Endothelial cell of umbilical vein (primary cell): ENCODE results near the gene PRRC2A. TPM values are rescaled to one million over a fixed set of nuclear protein-coding genes. Genes with fewer than 3 reads are reported as not detected.

ENCODE experiments used
- BruUV-seq: library from RNA; stranded (reverse); fragments of 400-500 nt; replicated peaks from 2 replicates; lab custom pipeline; 2021; lab: Mats Ljungman, UMichigan
- CTCF ChIA-PET: fragments of 300-600, 350-600 bp; sonication (Branson Sonifier 250); formaldehyde crosslinking; loops from one replicate; lab custom pipeline; 2021; ENCODE audit warnings: antibody characterized with exemption, inconsistent platforms; lab: Charles Lee
- POLR2A ChIA-PET: fragments of 300-600, 350-600 bp; sonication (Branson Sonifier 250); formaldehyde crosslinking; loops from one replicate; lab custom pipeline; 2021; ENCODE audit warnings: antibody characterized with exemption, inconsistent platforms; lab: Charles Lee
- DNase-seq: peaks from one replicate; pipeline ENCODE4 v3.0.0-alpha.2; 2011; ENCODE audit warnings: low read depth, low spot score
- FAIRE-seq: peaks from 2 replicates; lab custom pipeline; 2011; peaks lifted over from hg19 to GRCh38; lab: Jason Lieb, UNC
- H2AFZ ChIP-seq: 2 replicates; pipeline ENCODE4 v1.6.0; 2012; ENCODE audit warnings: low read depth, low read length, control low read depth, inconsistent platforms
- H3K27ac ChIP-seq: 2 replicates; pipeline ENCODE4 v1.5.1; 2011; ENCODE audit warnings: low read depth, mild to moderate bottlenecking, control low read depth, low read length, moderate library complexity; ENCODE audit not compliant: insufficient read depth
- H3K27me3 ChIP-seq, 2 experiments: 2 replicates each; pipeline versions ENCODE4 v1.6.0 to v1.6.1; 2011; ENCODE audit warnings: low read length in 2 of 2, mixed read lengths in 1 of 2; ENCODE audit not compliant: control insufficient read depth in 2 of 2, insufficient read depth in 2 of 2
- H3K36me3 ChIP-seq, 2 experiments: 2 replicates in 1 of 2; 3 replicates in 1 of 2; pipeline ENCODE4 v1.5.1; 2011; ENCODE audit warnings: low read length in 2 of 2, mild to moderate bottlenecking in 1 of 2, moderate library complexity in 1 of 2; ENCODE audit not compliant: control insufficient read depth in 2 of 2, insufficient read depth in 2 of 2; ENCODE audit errors: extremely low read depth in 1 of 2
- H3K4me1 ChIP-seq: 3 replicates; pipeline ENCODE4 v1.5.1; 2011; ENCODE audit warnings: mild to moderate bottlenecking, low read length; ENCODE audit not compliant: control insufficient read depth, insufficient read depth; ENCODE audit errors: extremely low read depth
- H3K4me2 ChIP-seq: 2 replicates; pipeline ENCODE4 v1.6.1; 2011; ENCODE audit warnings: low read length, control low read depth, mixed read lengths; ENCODE audit not compliant: insufficient read depth
- H3K4me3 ChIP-seq, 3 experiments: fragments of 200-600 bp in 1 of 3; sonication (generic), shearing (Covaris generic) in 1 of 3; replicated peaks in 1 of 3; 2 replicates each; pipeline ENCODE4 v1.5.1; 2011 to 2016; ENCODE audit warnings: control low read depth in 3 of 3, low read length in 3 of 3, mild to moderate bottlenecking in 2 of 3, inconsistent platforms in 1 of 3, low read depth in 1 of 3, moderate library complexity in 1 of 3; ENCODE audit not compliant: insufficient read depth in 1 of 3
- H3K79me2 ChIP-seq: 2 replicates; pipeline ENCODE4 v1.6.0; 2012; ENCODE audit warnings: low read length, inconsistent platforms; ENCODE audit not compliant: control insufficient read depth, insufficient read depth
- H3K9ac ChIP-seq: replicated peaks from 2 replicates; pipeline ENCODE3; 2011; ENCODE audit warnings: low read length, control low read depth; ENCODE audit not compliant: insufficient read depth; ENCODE audit errors: extremely low read depth
- H3K9me1 ChIP-seq: replicated peaks from 3 replicates; pipeline ENCODE4 v1.6.0; 2011; ENCODE audit warnings: mild to moderate bottlenecking, low read length; ENCODE audit not compliant: control insufficient read depth, insufficient read depth; ENCODE audit errors: extremely low read depth
- H3K9me3 ChIP-seq: replicated peaks from 2 replicates; pipeline ENCODE4 v1.5.1; 2012; ENCODE audit warnings: low read length, inconsistent platforms; ENCODE audit not compliant: control insufficient read depth, insufficient read depth
- H4K20me1 ChIP-seq: replicated peaks from 2 replicates; pipeline ENCODE3; 2011; ENCODE audit warnings: mild to moderate bottlenecking, low read length; ENCODE audit not compliant: control insufficient read depth, insufficient read depth; ENCODE audit errors: extremely low read depth
- CTCF ChIP-seq, 2 donors: IDR thresholded peaks; 1 replicate in 1 of 2; 2 replicates in 1 of 2; pipeline ENCODE4 v1.5.1; 2011; ENCODE audit warnings: low read length in 2 of 2, mild to moderate bottlenecking in 2 of 2, moderate library complexity in 2 of 2, control low read depth in 1 of 2, inconsistent platforms in 1 of 2, low read depth in 1 of 2; ENCODE audit not compliant: insufficient read depth in 1 of 2; ENCODE audit errors: extremely low read depth in 1 of 2
- EZH2 ChIP-seq: IDR thresholded peaks from 2 replicates; pipeline ENCODE4 v1.6.1; 2012; ENCODE audit warnings: borderline replicate concordance, low read depth, mild to moderate bottlenecking, moderate library complexity, low read length, inconsistent platforms; ENCODE audit not compliant: severe bottlenecking
- FOS ChIP-seq: IDR thresholded peaks from 2 replicates; pipeline ENCODE4 v1.6.1; 2011; ENCODE audit warnings: mild to moderate bottlenecking, low read length, moderate library complexity, borderline replicate concordance; ENCODE audit not compliant: insufficient read depth
- GATA2 ChIP-seq: IDR thresholded peaks from 2 replicates; pipeline ENCODE4 v1.7.0; 2011; ENCODE audit warnings: low read depth, mild to moderate bottlenecking, moderate library complexity, mixed read lengths, low read length; ENCODE audit not compliant: insufficient read length, insufficient read depth
- JUN ChIP-seq: IDR thresholded peaks from 2 replicates; pipeline ENCODE4 v1.6.1; 2011; ENCODE audit warnings: borderline replicate concordance, low read depth; ENCODE audit not compliant: insufficient read length, insufficient read depth
- MYC ChIP-seq: IDR thresholded peaks from one replicate; pipeline ENCODE4 v1.6.1; 2011; ENCODE audit warnings: mild to moderate bottlenecking, low read depth, low read length
- POLR2A ChIP-seq: IDR thresholded peaks from 2 replicates; pipeline ENCODE4 v1.6.1; 2012; ENCODE audit warnings: low read depth, mild to moderate bottlenecking, control low read depth, low read length
- POLR2AphosphoS5 ChIP-seq: IDR thresholded peaks from 2 replicates; pipeline ENCODE4 v1.6.1; 2012; ENCODE audit warnings: low read depth, mild to moderate bottlenecking, control low read depth, low read length, moderate library complexity; ENCODE audit not compliant: insufficient read depth
- dilution Hi-C: fragments of 300-500 bp; cut with MboI; formaldehyde crosslinking; loops from one replicate; pipeline ENCODE4 v1.15.0; 2019; ENCODE audit warnings: low sequenced_read_pairs; ENCODE audit not compliant: extremely low pct_ligation_motif_present
- intact Hi-C: fragments of 100-400 bp; cut with micrococcal nuclease; formaldehyde crosslinking; loops from one replicate; pipeline ENCODE4 v1.10.0; 2022
- polyA plus RNA-seq, 4 experiments: library from polyadenylated mRNA; depleted of rRNA in 3 of 4; stranded (reverse) in 3 of 4; unstranded in 1 of 4; fragments of >200 nt; gene quantifications; 2 replicates each; pipeline versions ENCODE4 v1.2.1 to v1.2.3, GENCODE V29; 2011 to 2012; ENCODE audit warnings: missing spikeins in 1 of 4
- total RNA-seq: library from RNA; stranded (reverse); gene quantifications from 2 replicates; pipeline ENCODE4 v1.2.3, GENCODE V29; 2021
- TF ChIP-seq, protein P1 (sequence below): IDR thresholded peaks from 2 replicates; pipeline ENCODE4 v1.6.1; 2011; ENCODE audit not compliant: insufficient read depth, insufficient read length

PRRC2A gene
- total and polyA plus RNA-seq, 2 donors (not counting 3 experiments of a cell fraction or from before 2014, with no cell fraction given): 88.4 to 229 TPM

DNA sequence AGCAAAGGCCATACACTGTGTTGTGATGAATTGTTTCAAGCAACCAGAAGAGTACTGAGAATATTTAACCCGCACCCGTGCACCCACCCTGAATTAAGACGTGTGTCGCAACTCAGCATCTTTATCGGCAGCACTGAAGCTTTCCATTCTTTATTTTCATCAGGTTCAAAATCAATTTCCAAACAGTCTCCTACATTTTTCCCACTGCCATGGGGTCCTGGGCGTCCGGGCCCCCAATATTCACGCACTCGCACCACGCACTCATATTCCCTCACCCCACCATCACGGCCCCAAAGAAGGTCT is 40.1 kb upstream of the PRRC2A start:
- TF ChIP-seq MYC (no peak), POLR2A (no peak), POLR2AphosphoS5 (no peak), FOS (no peak), GATA2 (no peak), EZH2 (no peak), CTCF (IDR thresholded peaks at IDR 0.05; ENCODE audit: extremely low read depth in 1 of 2, insufficient read depth in 1 of 2, low read depth in 1 of 2, low read length in 2 of 2) (no peak), JUN (no peak)
- TF ChIP-seq, protein P1, sequence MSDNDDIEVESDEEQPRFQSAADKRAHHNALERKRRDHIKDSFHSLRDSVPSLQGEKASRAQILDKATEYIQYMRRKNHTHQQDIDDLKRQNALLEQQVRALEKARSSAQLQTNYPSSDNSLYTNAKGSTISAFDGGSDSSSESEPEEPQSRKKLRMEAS: no peak
- Histone ChIP-seq H3K4me3 (peak overlapping the region; percentile 6 to 71 (median 25)), H2AFZ (peak overlapping the region; percentile 95), H3K4me1 (peaks cover 16% of the 10 kb centered on the region), H3K9me1 (no peaks in the 10 kb centered on the region), H3K79me2 (peaks cover 10% of the 10 kb centered on the region), H3K36me3 (no peaks in the 10 kb centered on the region), H3K27ac (peak overlapping the region; percentile 55), H3K27me3 (no peaks in the 10 kb centered on the region), H4K20me1 (no peaks in the 10 kb centered on the region), H3K9me3 (no peaks in the 10 kb centered on the region), H3K4me2 (peak overlapping the region; percentile 25), H3K9ac (peak overlapping the region; percentile 71)
- DNase-seq (no peak), FAIRE-seq (no peak)
- POLR2A ChIA-PET: interaction anchor here (0.9 to 1.6 kb wide), 5 partner anchors 9 to 40 kb away, joined by 3 to 5 read pairs (median 3); partner anchors contain the start of gene PRRC2A
- intact Hi-C loops: loop anchor here (1.0 kb wide), 1 partner anchor 9 kb away; no protein-coding TSS in a partner anchor
- BruUV-seq: no TSS peak
- dilution Hi-C loops: no loop called here
- CTCF ChIA-PET: interaction anchor here (0.9 to 32.6 kb wide), 6 partner anchors 9 to 49 kb away, joined by 3 to 1517 read pairs (median 8); partner anchors contain the start of genes ATP6V1G2, DDX39B, NCR3 and NFKBIL1
